PC-3 (cell line): Measurements from ENCODE around the gene UTS2R.

Experiments
- EZH2 ChIP-seq: fragments of 300-600 bp; sonication (generic); IDR thresholded peaks from one replicate; pipeline ENCODE4 v1.6.1; 2017; ENCODE audit warnings: antibody characterized with exemption, mild to moderate bottlenecking, low read length; ENCODE audit not compliant: unreplicated experiment
- TF ChIP-seq, protein P1 (sequence below): fragments of 300-600 bp; sonication (generic); conservative IDR thresholded peaks from 2 replicates; pipeline ENCODE4 v1.5.1; 2017; ENCODE audit warnings: antibody characterized with exemption, low read depth, mild to moderate bottlenecking, low read length

DNA sequence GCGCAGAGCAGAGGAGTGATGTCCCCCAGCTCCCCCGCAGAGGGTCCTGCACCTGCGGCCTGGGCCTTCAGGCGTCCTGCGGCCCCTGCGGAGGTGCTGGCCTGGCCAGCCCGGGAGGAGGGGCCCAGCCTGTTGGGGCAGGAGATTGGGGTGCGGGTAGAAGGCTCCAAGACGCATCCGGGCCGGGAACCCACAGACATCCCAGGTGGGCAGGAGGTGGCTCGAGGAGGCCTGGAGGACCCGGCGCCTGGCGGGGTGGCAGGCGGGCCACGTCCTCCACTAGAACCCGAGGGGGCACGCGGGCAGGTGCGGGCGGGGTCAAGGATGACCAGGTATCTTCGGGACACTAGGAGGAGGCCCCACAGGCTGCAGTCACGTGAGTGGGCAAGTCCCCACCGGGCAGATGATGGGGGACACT, 37.4 kb upstream of the UTS2R start:
- TF ChIP-seq, protein P1, sequence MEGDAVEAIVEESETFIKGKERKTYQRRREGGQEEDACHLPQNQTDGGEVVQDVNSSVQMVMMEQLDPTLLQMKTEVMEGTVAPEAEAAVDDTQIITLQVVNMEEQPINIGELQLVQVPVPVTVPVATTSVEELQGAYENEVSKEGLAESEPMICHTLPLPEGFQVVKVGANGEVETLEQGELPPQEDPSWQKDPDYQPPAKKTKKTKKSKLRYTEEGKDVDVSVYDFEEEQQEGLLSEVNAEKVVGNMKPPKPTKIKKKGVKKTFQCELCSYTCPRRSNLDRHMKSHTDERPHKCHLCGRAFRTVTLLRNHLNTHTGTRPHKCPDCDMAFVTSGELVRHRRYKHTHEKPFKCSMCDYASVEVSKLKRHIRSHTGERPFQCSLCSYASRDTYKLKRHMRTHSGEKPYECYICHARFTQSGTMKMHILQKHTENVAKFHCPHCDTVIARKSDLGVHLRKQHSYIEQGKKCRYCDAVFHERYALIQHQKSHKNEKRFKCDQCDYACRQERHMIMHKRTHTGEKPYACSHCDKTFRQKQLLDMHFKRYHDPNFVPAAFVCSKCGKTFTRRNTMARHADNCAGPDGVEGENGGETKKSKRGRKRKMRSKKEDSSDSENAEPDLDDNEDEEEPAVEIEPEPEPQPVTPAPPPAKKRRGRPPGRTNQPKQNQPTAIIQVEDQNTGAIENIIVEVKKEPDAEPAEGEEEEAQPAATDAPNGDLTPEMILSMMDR, result no peak
- TF ChIP-seq EZH2, result no peak
